ENCODE measurements around the gene SEZ6. TPM values are rescaled to one million over a fixed set of nuclear protein-coding genes. Genes with fewer than 3 reads are reported as not detected.

SEZ6 gene
- total RNA-seq, 2 experiments from 2014 or later, result not detected

DNA sequence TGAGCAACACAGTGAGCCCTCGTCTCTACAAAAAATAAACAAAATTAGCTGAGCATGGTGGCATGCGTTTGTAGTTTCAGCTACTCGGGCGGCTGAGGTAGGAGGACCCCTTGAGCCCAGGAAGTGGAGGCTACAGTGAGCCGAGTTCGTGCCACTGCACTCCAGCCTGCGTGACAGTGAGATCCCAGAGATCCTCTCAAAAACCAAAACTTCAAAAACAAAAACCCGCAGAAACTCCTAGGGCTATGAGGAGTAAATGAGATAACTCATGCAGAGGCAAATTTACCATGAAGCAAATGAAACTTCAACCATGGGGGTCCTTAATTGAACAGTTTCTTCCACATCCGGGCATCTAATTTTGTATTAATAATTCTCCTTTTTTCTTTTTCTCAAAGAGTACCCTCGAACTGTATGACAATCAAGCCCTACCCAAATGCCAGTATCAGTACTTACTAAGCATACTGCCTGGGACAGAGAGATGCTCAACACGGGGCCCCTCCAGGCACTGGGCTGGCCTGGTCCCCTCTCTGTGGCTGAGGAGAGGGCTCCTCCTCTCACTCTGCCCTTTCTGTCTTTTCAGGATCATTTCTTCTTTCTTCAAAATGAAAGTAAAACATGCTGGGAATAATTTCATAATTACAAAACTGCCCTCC is 36.3 kb upstream of the SEZ6 start:
- no peaks in the 10 kb centered on the region for H3K36me3 Mint-ChIP-seq (ENCODE audit: low read depth)
- intact Hi-C loops (cut with micrococcal nuclease), result no loop called here
- H3K27ac Mint-ChIP-seq, result no peak overlapping the region
- H3K4me1 Mint-ChIP-seq (ENCODE audit: low read depth), result peaks cover 9% of the 10 kb centered on the region
- ChIA-PET POLR2A (no interaction called here), CTCF (interaction anchor here (0.8 to 1.1 kb wide), 2 partner anchors 75 to 78 kb away, joined by 3 read pairs; no protein-coding TSS in a partner anchor)
- no peaks in the 10 kb centered on the region for H3K27me3 Mint-ChIP-seq
- no peak for DNase-seq
- H3K4me3 Mint-ChIP-seq, result no peak overlapping the region
- no peak for ATAC-seq
- no peaks in the 10 kb centered on the region for H3K9me3 Mint-ChIP-seq
- TF ChIP-seq, protein P1, sequence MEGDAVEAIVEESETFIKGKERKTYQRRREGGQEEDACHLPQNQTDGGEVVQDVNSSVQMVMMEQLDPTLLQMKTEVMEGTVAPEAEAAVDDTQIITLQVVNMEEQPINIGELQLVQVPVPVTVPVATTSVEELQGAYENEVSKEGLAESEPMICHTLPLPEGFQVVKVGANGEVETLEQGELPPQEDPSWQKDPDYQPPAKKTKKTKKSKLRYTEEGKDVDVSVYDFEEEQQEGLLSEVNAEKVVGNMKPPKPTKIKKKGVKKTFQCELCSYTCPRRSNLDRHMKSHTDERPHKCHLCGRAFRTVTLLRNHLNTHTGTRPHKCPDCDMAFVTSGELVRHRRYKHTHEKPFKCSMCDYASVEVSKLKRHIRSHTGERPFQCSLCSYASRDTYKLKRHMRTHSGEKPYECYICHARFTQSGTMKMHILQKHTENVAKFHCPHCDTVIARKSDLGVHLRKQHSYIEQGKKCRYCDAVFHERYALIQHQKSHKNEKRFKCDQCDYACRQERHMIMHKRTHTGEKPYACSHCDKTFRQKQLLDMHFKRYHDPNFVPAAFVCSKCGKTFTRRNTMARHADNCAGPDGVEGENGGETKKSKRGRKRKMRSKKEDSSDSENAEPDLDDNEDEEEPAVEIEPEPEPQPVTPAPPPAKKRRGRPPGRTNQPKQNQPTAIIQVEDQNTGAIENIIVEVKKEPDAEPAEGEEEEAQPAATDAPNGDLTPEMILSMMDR (IDR thresholded peaks at IDR 0.05), result no peak

DNA sequence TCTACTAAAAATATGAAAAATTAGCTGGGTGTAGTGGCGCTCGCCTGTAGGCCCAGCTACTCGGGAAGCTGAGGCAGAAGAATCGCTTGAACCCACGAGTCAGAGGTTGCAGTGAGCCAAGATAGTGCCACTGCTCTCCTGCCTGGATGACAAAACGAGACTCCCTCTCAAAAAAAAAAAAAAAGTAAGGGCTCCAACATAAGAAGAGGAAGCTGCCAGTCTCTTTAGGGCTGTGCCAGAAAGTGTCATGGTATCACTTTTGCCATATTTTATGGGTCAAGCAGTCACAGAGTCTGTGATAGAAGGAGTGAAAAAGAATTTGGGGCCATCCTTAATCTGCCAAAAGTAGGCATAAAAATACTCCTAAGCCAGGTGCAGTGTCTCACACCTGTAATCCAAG is 35.7 kb upstream of the SEZ6 start:
- H3K4me1 Mint-ChIP-seq (ENCODE audit: low read depth), result peaks cover 9% of the 10 kb centered on the region
- intact Hi-C loops (cut with micrococcal nuclease), result no loop called here
- ChIA-PET POLR2A (no interaction called here), CTCF (interaction anchor here (0.8 kb wide), 1 partner anchor 77 kb away, joined by 3 read pairs; no protein-coding TSS in a partner anchor)
- DNase-seq (no peak), ATAC-seq (no peak)
- no peak overlapping the region for H3K4me3 Mint-ChIP-seq
- TF ChIP-seq, protein P1 (IDR thresholded peaks at IDR 0.05), result no peak
- no peaks in the 10 kb centered on the region for H3K9me3 Mint-ChIP-seq
- H3K27ac Mint-ChIP-seq, result no peak overlapping the region
- no peaks in the 10 kb centered on the region for H3K36me3 Mint-ChIP-seq (ENCODE audit: low read depth)
- H3K27me3 Mint-ChIP-seq, result no peaks in the 10 kb centered on the region

DNA sequence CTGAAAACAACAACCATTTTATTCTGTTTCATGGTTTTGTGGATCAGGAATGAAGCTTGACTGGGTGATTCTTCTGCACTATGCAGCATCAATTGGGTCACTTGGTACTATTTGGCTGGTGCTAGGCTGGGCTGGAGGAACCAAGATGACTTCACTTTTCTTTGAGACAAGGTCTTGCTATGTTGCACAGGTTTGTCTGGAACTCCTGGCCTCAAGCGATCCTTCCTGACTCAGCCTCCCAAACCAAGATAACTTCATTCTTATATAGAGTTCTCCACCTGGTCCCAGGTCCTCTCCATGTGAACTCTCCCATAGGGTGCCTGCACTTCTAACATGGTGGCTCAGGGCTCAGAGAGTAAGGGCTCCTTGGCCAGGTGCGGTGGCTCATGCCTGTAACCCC is 35.3 kb upstream of the SEZ6 start:
- ATAC-seq (no peak), DNase-seq (no peak)
- Mint-ChIP-seq H3K36me3 (ENCODE audit: low read depth) (no peaks in the 10 kb centered on the region), H3K4me3 (no peak overlapping the region), H3K27me3 (no peaks in the 10 kb centered on the region), H3K4me1 (ENCODE audit: low read depth) (peaks cover 9% of the 10 kb centered on the region), H3K27ac (no peak overlapping the region), H3K9me3 (no peaks in the 10 kb centered on the region)
- TF ChIP-seq, protein P1 (IDR thresholded peaks at IDR 0.05), result no peak
- ChIA-PET POLR2A (no interaction called here), CTCF (interaction anchor here (0.8 kb wide), 1 partner anchor 76 kb away, joined by 3 read pairs; no protein-coding TSS in a partner anchor)
- intact Hi-C loops (cut with micrococcal nuclease), result no loop called here

DNA sequence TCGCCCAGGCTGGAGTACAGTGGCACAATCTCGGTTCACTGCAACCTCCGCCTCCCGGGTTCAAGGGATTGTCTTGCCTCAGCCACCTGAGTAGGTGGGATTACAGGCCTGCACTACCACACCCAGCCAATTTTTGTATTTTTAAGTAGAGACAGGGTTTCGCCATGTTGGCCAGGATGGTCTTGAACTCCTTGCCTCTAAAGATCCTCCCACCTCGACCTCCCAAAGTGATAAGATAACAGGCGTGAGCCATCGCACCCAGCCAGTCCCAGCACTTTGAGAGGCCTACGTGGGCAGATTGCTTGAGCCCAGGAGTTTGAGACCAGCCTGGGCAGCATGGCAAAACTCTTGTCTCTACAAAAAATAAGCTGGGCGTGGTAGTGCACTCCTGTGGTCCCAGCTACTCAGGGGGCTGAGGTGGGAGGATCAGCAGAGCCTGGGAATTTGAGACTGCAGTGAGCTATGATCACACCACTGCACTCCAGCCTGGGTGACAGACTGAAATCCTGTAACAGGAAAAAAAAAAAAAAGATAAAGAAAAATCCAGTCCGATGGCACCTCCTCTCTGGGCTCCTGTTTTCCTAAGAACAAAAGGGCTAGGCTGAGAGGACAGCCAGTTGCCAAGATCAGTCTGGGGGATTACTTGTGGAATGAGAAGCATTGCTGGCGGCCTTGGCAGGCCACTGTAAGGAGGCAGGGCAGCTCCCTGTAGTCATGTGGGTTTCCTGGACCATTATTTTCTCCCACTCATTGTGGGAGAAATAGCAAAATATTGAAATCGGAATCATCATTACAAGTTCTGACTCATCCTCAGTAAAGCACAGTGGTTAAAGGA is 34.1 kb upstream of the SEZ6 start:
- intact Hi-C loops (cut with micrococcal nuclease), result no loop called here
- peaks cover 9% of the 10 kb centered on the region for H3K4me1 Mint-ChIP-seq (ENCODE audit: low read depth)
- H3K27ac Mint-ChIP-seq, result no peak overlapping the region
- ChIA-PET CTCF (interaction anchor here (5.2 kb wide), 1 partner anchor 77 kb away, joined by 19 read pairs; no protein-coding TSS in a partner anchor), POLR2A (interaction anchor here (0.5 kb wide), 1 partner anchor 42 kb away, joined by 3 read pairs; no protein-coding TSS in a partner anchor)
- H3K36me3 Mint-ChIP-seq (ENCODE audit: low read depth), result no peaks in the 10 kb centered on the region
- no peak overlapping the region for H3K4me3 Mint-ChIP-seq
- peaks cover 6% of the 10 kb centered on the region for H3K27me3 Mint-ChIP-seq
- H3K9me3 Mint-ChIP-seq, result no peaks in the 10 kb centered on the region
- TF ChIP-seq, protein P1 (IDR thresholded peaks at IDR 0.05), result no peak
- no peak for ATAC-seq
- no peak for DNase-seq
